H1 (cell line): ENCODE results near the gene TTC29. TPM values are rescaled to one million over a fixed set of nuclear protein-coding genes. Genes with fewer than 3 reads are reported as not detected.

ENCODE experiments used
- CTCF ChIA-PET: fragments of 300-600 bp; sonication (Branson Sonifier 250); formaldehyde crosslinking; loops from one replicate; lab custom pipeline; 2021; ENCODE audit not compliant: partially characterized antibody; lab: Charles Lee
- POLR2A ChIA-PET: fragments of 300-600 bp; sonication (Branson Sonifier 250); formaldehyde crosslinking; loops from one replicate; lab custom pipeline; 2021; ENCODE audit warnings: inconsistent platforms; ENCODE audit not compliant: partially characterized antibody; lab: Charles Lee
- DNase-seq, 2 experiments: peaks; one replicate each; pipeline versions ENCODE4 v3.0.0 to v3.0.0-alpha.2; 2010 to 2022; ENCODE audit warnings: low spot score in 2 of 2, low read depth in 1 of 2, mixed read lengths in 1 of 2
- FAIRE-seq: peaks from 2 replicates; lab custom pipeline; 2011; peaks lifted over from hg19 to GRCh38; lab: Jason Lieb, UNC
- H2AFZ ChIP-seq: 2 replicates; pipeline ENCODE4 v1.8.1; 2012; ENCODE audit warnings: low read length, inconsistent platforms
- H2AK5ac ChIP-seq: 2 replicates; pipeline ENCODE4 v1.6.1; 2013; ENCODE audit warnings: low read depth, low read length
- H2BK120ac ChIP-seq: replicated peaks from 2 replicates; pipeline ENCODE3; 2013; ENCODE audit warnings: low read depth, low read length, inconsistent platforms
- H2BK12ac ChIP-seq: 2 replicates; pipeline ENCODE4 v1.6.1; 2013; ENCODE audit warnings: low read depth, low read length
- H2BK15ac ChIP-seq: 2 replicates; pipeline ENCODE4 v1.6.1; 2013; ENCODE audit warnings: low read length
- H2BK20ac ChIP-seq: 2 replicates; pipeline ENCODE4 v1.6.1; 2013; ENCODE audit warnings: low read length
- H2BK5ac ChIP-seq: 2 replicates; pipeline ENCODE4 v1.6.1; 2013; ENCODE audit warnings: low read depth, low read length
- H3K14ac ChIP-seq: 2 replicates; pipeline ENCODE4 v1.6.1; 2013; ENCODE audit warnings: inconsistent platforms; ENCODE audit not compliant: insufficient read length
- H3K18ac ChIP-seq: 2 replicates; pipeline ENCODE4 v1.6.1; 2013; ENCODE audit warnings: low read length; ENCODE audit errors: extremely low read depth
- H3K23ac ChIP-seq: 2 replicates; pipeline ENCODE4 v1.6.1; 2013; ENCODE audit warnings: inconsistent platforms; ENCODE audit not compliant: insufficient read length
- H3K23me2 ChIP-seq: 2 replicates; pipeline ENCODE4 v1.6.1; 2013; ENCODE audit warnings: low read depth, low read length
- H3K27ac ChIP-seq: 2 replicates; pipeline ENCODE4 v1.6.1; 2011; ENCODE audit warnings: low read depth, low read length, inconsistent platforms
- H3K27me3 ChIP-seq, 4 experiments: replicated peaks in 1 of 4; 1 replicate in 1 of 4; 2 replicates in 3 of 4; pipeline versions ENCODE4 v1.6.1 to v1.8.1; 2011 to 2013; ENCODE audit warnings: low read length in 3 of 4, mild to moderate bottlenecking in 3 of 4, inconsistent platforms in 2 of 4, mixed read lengths in 2 of 4, moderate library complexity in 1 of 4; ENCODE audit not compliant: control insufficient read depth in 3 of 4, insufficient read depth in 3 of 4; ENCODE audit errors: extremely low read depth in 1 of 4
- H3K36me3 ChIP-seq, 4 experiments: 2 replicates each; pipeline versions ENCODE4 v1.6.1 to v1.8.1; 2011 to 2013; ENCODE audit warnings: mild to moderate bottlenecking in 4 of 4, low read length in 3 of 4, moderate library complexity in 2 of 4, control low read depth in 1 of 4, inconsistent platforms in 1 of 4; ENCODE audit not compliant: insufficient read depth in 4 of 4, control insufficient read depth in 2 of 4
- H3K4ac ChIP-seq: replicated peaks from 2 replicates; pipeline ENCODE3; 2013; ENCODE audit warnings: low read length, low read depth, mixed read lengths, inconsistent platforms; ENCODE audit not compliant: insufficient read length
- H3K4me1 ChIP-seq, 4 experiments: replicated peaks in 1 of 4; 1 replicate in 1 of 4; 2 replicates in 3 of 4; pipeline versions ENCODE4 v1.6.1 to v1.8.1; 2011 to 2013; ENCODE audit warnings: low read length in 3 of 4, inconsistent platforms in 2 of 4, mixed read lengths in 1 of 4; ENCODE audit not compliant: insufficient read depth in 4 of 4, control insufficient read depth in 3 of 4
- H3K4me2 ChIP-seq, 2 experiments: 2 replicates each; pipeline versions ENCODE4 v1.6.1 to v1.8.1; 2011 to 2013; ENCODE audit warnings: low read depth in 2 of 2, low read length in 2 of 2, control low read depth in 1 of 2, inconsistent platforms in 1 of 2, mild to moderate bottlenecking in 1 of 2; ENCODE audit not compliant: insufficient read depth in 1 of 2
- H3K4me3 ChIP-seq, 4 experiments: fragments of 200-600, 300-600 bp in 1 of 4; sonication (generic), shearing (Covaris generic), sonication (Bioruptor Twin) in 1 of 4; 2 replicates each; pipeline versions ENCODE4 v1.5.1 to v1.8.1; 2011 to 2016; ENCODE audit warnings: low read length in 4 of 4, low read depth in 3 of 4, control low read depth in 2 of 4, inconsistent platforms in 2 of 4, mild to moderate bottlenecking in 2 of 4, mixed read lengths in 1 of 4, moderate library complexity in 1 of 4; ENCODE audit not compliant: insufficient read depth in 2 of 4; ENCODE audit errors: extremely low read depth in 1 of 4
- H3K56ac ChIP-seq: replicated peaks from 2 replicates; pipeline ENCODE3; 2013; ENCODE audit warnings: low read depth, mild to moderate bottlenecking, mixed read lengths, low read length, inconsistent platforms; ENCODE audit not compliant: insufficient read length
- H3K79me1 ChIP-seq: 2 replicates; pipeline ENCODE4 v1.6.1; 2013; ENCODE audit warnings: low read depth, low read length, control low read depth
- H3K79me2 ChIP-seq, 2 experiments: 2 replicates each; pipeline versions ENCODE4 v1.6.1 to v1.8.1; 2012 to 2013; ENCODE audit warnings: low read length in 2 of 2, mild to moderate bottlenecking in 2 of 2, inconsistent platforms in 1 of 2; ENCODE audit not compliant: insufficient read depth in 2 of 2, control insufficient read depth in 1 of 2
- H3K9ac ChIP-seq, 4 experiments: replicated peaks in 1 of 4; 1 replicate in 1 of 4; 2 replicates in 3 of 4; pipeline versions ENCODE4 v1.6.1 to v1.8.1; 2011 to 2013; ENCODE audit warnings: low read depth in 3 of 4, low read length in 3 of 4, control low read depth in 2 of 4, mild to moderate bottlenecking in 2 of 4, moderate library complexity in 2 of 4, inconsistent platforms in 1 of 4; ENCODE audit errors: extremely low read depth in 1 of 4
- H3K9me3 ChIP-seq, 2 experiments: 2 replicates each; pipeline versions ENCODE4 v1.6.1 to v1.8.1; 2012 to 2013; ENCODE audit warnings: mild to moderate bottlenecking in 2 of 2, moderate library complexity in 2 of 2, control low read depth in 1 of 2, inconsistent platforms in 1 of 2, low read depth in 1 of 2, low read length in 1 of 2, mixed read lengths in 1 of 2; ENCODE audit not compliant: insufficient read depth in 2 of 2
- H4K20me1 ChIP-seq, 2 experiments: replicated peaks in 1 of 2; 2 replicates each; pipeline versions ENCODE3 to v1.8.1; 2011 to 2013; ENCODE audit warnings: inconsistent platforms in 2 of 2, low read length in 2 of 2, mild to moderate bottlenecking in 1 of 2; ENCODE audit not compliant: insufficient read depth in 2 of 2, control insufficient read depth in 1 of 2
- H4K5ac ChIP-seq: 2 replicates; pipeline ENCODE4 v1.6.1; 2013; ENCODE audit warnings: low read length, low read depth, mixed read lengths, inconsistent platforms; ENCODE audit not compliant: insufficient read length
- H4K8ac ChIP-seq: 2 replicates; pipeline ENCODE4 v1.8.0; 2013; ENCODE audit warnings: mild to moderate bottlenecking, moderate library complexity, low read length, inconsistent platforms; ENCODE audit not compliant: insufficient read depth; ENCODE audit errors: extremely low read depth
- H4K91ac ChIP-seq: replicated peaks from 2 replicates; pipeline ENCODE3; 2013; ENCODE audit warnings: low read length, mixed read lengths, inconsistent platforms; ENCODE audit not compliant: insufficient read length
- ATF3 ChIP-seq: IDR thresholded peaks from 2 replicates; pipeline ENCODE4 v1.6.1; 2011; ENCODE audit warnings: low read depth, mild to moderate bottlenecking, low read length; ENCODE audit not compliant: insufficient read depth
- CHD2 ChIP-seq: IDR thresholded peaks from 2 replicates; pipeline ENCODE4 v1.6.1; 2012; ENCODE audit warnings: low read length, improper control_type of control experiment
- JUN ChIP-seq: IDR thresholded peaks from 2 replicates; pipeline ENCODE4 v1.6.1; 2011; ENCODE audit warnings: low read depth, mild to moderate bottlenecking, improper control_type of control experiment, low read length
- KDM4A ChIP-seq: IDR thresholded peaks from one replicate; pipeline ENCODE4 v1.7.1; 2012; ENCODE audit warnings: low read depth, mild to moderate bottlenecking, moderate library complexity, low read length, inconsistent platforms; ENCODE audit not compliant: severe bottlenecking
- NRF1 ChIP-seq: IDR thresholded peaks from 2 replicates; pipeline ENCODE4 v1.6.1; 2011; ENCODE audit warnings: mild to moderate bottlenecking, low read depth, low read length, improper control_type of control experiment
- PHF8 ChIP-seq: fragments of 200-600 bp; sonication (generic); conservative IDR thresholded peaks from 2 replicates; pipeline ENCODE4 v1.7.1; 2012; ENCODE audit warnings: low read depth, mild to moderate bottlenecking, inconsistent platforms, low read length, moderate library complexity
- RBBP5 ChIP-seq: IDR thresholded peaks from 2 replicates; pipeline ENCODE4 v1.7.1; 2012; ENCODE audit warnings: low read depth, mild to moderate bottlenecking, inconsistent platforms, low read length, moderate library complexity, borderline replicate concordance
- RFX5 ChIP-seq: IDR thresholded peaks from 2 replicates; pipeline ENCODE4 v1.6.1; 2011; ENCODE audit warnings: low read depth, low read length, improper control_type of control experiment, borderline replicate concordance
- TBP ChIP-seq: IDR thresholded peaks from 2 replicates; pipeline ENCODE4 v1.6.1; 2011; ENCODE audit warnings: low read depth, low read length, improper control_type of control experiment
- WGBS, 2 experiments: shearing (Covaris generic) in 1 of 2; methylation state at CpG; one replicate each; pipeline versions ENCODE4 v1.1.6 to v1.1.7; 2013 to 2015; ENCODE audit warnings: low lambda C conversion rate in 2 of 2, mixed read lengths in 2 of 2, inconsistent platforms in 1 of 2, low coverage in 1 of 2, missing lambda C conversion rate in 1 of 2; ENCODE audit not compliant: insufficient replicate concordance in 2 of 2, insufficient coverage in 1 of 2, insufficient read length in 1 of 2; ENCODE audit errors: extremely low coverage in 1 of 2, missing lambda C conversion rate in 1 of 2; 5-methylcytosine and 5-hydroxymethylcytosine counted together
- polyA plus RNA-seq, 7 experiments: library from polyadenylated mRNA; depleted of rRNA in 3 of 7; stranded (reverse) in 5 of 7; unstranded in 2 of 7; fragments of >200 nt in 5 of 7; fragments of 200-250 nt in 2 of 7; gene quantifications; 1 replicate in 5 of 7; 2 replicates in 1 of 7; 4 replicates in 1 of 7; pipeline versions ENCODE4 v1.2.1 to v1.2.3, GENCODE V29; 2011 to 2013; ENCODE audit warnings: missing spikeins in 2 of 7, mixed read lengths in 2 of 7
- total RNA-seq: library from RNA; stranded (reverse); fragmentation: NEBNext Ultra II Directional; extraction: Animal tissue kit (Norgen Biotek cat#: 25700); gene quantifications from 2 replicates; pipeline ENCODE4 v1.2.1, GENCODE V29; 2021

Gene TTC29
- total and polyA plus RNA-seq, 2 of the 8 experiments (the other 6 are each of a cell fraction or from before 2014, with no cell fraction given), result 0.28 TPM; not detected in 1

- H3K4me2 ChIP-seq, result no peak overlapping the region
- DNase-seq, result no peak
- no peak overlapping the region for H3K27ac ChIP-seq
- H4K8ac ChIP-seq, result no peak overlapping the region
- H3K4me3 ChIP-seq, result no peak overlapping the region
- POLR2A ChIA-PET, result interaction anchor here (0.7 kb wide), 1 partner anchor 9 kb away, joined by 4 read pairs; no protein-coding TSS in a partner anchor
- no peak overlapping the region for H4K5ac ChIP-seq
- no peaks in the 10 kb centered on the region for H3K79me1 ChIP-seq
- H4K91ac ChIP-seq, result no peak overlapping the region
- H3K9ac ChIP-seq, result no peak overlapping the region
- no peaks in the 10 kb centered on the region for H3K4me1 ChIP-seq
- TF ChIP-seq JUN (no peak), CHD2 (no peak), NRF1 (no peak), RFX5 (no peak), RBBP5 (no peak), PHF8 (no peak), TBP (no peak), KDM4A (no peak), ATF3 (no peak)
- TF ChIP-seq, all 59 proteins: peak for 0
- no peaks in the 10 kb centered on the region for H3K27me3 ChIP-seq
- FAIRE-seq, result no peak
- H4K20me1 ChIP-seq, result no peaks in the 10 kb centered on the region
- no peaks in the 10 kb centered on the region for H3K36me3 ChIP-seq
- no peak overlapping the region for H2BK5ac ChIP-seq
- no peak overlapping the region for H3K18ac ChIP-seq
- H2AFZ ChIP-seq, result no peak overlapping the region
- no peaks in the 10 kb centered on the region for H3K9me3 ChIP-seq
- H2BK20ac ChIP-seq, result no peak overlapping the region
- H3K4ac ChIP-seq, result no peak overlapping the region
- no peak overlapping the region for H3K14ac ChIP-seq
- H3K56ac ChIP-seq, result no peak overlapping the region
- no peaks in the 10 kb centered on the region for H3K79me2 ChIP-seq
- WGBS, 2 experiments, result 79% methylated on average over 2 of the region's 2 CpGs; no CpG with 5 or more reads in 1 of the 2 experiments
- no peak overlapping the region for H2AK5ac ChIP-seq
- H2BK120ac ChIP-seq, result no peak overlapping the region
- CTCF ChIA-PET, result interaction anchor here (0.9 to 1.1 kb wide), 2 partner anchors 274 to 335 kb away, joined by 3 to 4 read pairs; no protein-coding TSS in a partner anchor
- H2BK12ac ChIP-seq, result no peak overlapping the region
- no peak overlapping the region for H2BK15ac ChIP-seq
- no peaks in the 10 kb centered on the region for H3K23me2 ChIP-seq
- no peak overlapping the region for H3K23ac ChIP-seq
Observed at GRCh38 chr4:146762016-146762415, 183.6 kb downstream of the TTC29 start.
